VCaP (cell line): Measurements from ENCODE around the gene AP1B1.

ENCODE experiments used
- H3K27ac ChIP-seq: fragments of 450-650 bp; 2 replicates; pipeline ENCODE4 v1.5.1; 2017
- TF ChIP-seq, protein P1 (sequence below): fragments of 450-650 bp; conservative IDR thresholded peaks from 2 replicates; pipeline ENCODE4 v1.5.1; 2017; ENCODE audit warnings: mild to moderate bottlenecking, moderate library complexity

The AP1B1 gene

GRCh38 chr22:29291215-29291614, 97.2 kb downstream of the AP1B1 start:
- TF ChIP-seq, protein P1, sequence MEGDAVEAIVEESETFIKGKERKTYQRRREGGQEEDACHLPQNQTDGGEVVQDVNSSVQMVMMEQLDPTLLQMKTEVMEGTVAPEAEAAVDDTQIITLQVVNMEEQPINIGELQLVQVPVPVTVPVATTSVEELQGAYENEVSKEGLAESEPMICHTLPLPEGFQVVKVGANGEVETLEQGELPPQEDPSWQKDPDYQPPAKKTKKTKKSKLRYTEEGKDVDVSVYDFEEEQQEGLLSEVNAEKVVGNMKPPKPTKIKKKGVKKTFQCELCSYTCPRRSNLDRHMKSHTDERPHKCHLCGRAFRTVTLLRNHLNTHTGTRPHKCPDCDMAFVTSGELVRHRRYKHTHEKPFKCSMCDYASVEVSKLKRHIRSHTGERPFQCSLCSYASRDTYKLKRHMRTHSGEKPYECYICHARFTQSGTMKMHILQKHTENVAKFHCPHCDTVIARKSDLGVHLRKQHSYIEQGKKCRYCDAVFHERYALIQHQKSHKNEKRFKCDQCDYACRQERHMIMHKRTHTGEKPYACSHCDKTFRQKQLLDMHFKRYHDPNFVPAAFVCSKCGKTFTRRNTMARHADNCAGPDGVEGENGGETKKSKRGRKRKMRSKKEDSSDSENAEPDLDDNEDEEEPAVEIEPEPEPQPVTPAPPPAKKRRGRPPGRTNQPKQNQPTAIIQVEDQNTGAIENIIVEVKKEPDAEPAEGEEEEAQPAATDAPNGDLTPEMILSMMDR = no peak
- peak overlapping the region; percentile 12; the same call in 1 of the 2 replicates for H3K27ac ChIP-seq

GRCh38 chr22:29290061-29290460, 98.3 kb downstream of the AP1B1 start:
- TF ChIP-seq, protein P1 = no peak
- H3K27ac ChIP-seq = peak overlapping the region; percentile 12; the same call in 1 of the 2 replicates

- TF ChIP-seq, protein P1 = no peak
- no peak overlapping the region; the same call in 1 of the 2 replicates for H3K27ac ChIP-seq
These were observed 99.5 kb downstream of the AP1B1 start for GRCh38 chr22:29288837-29289236.

GRCh38 chr22:29284196-29284595, 104.2 kb downstream of the AP1B1 start:
- H3K27ac ChIP-seq = no peak overlapping the region
- TF ChIP-seq, protein P1 = no peak

GRCh38 chr22:29277927-29278326, 110.4 kb downstream of the AP1B1 start:
- TF ChIP-seq, protein P1 = no peak
- H3K27ac ChIP-seq = peak overlapping the region; percentile 11; the same call in 1 of the 2 replicates
